ENCODE measurements around the gene AHNAK2. TPM values are rescaled to one million over a fixed set of nuclear protein-coding genes. Genes with fewer than 3 reads are reported as not detected.
"Not testable (repeated sequence)": the region's sequence is repeated elsewhere in the genome, so short reads cannot be mapped to it uniquely, and the experiment has no call there.

AHNAK2 gene
- total RNA-seq, 1 experiment from 2014 or later = 45.0 TPM

DNA sequence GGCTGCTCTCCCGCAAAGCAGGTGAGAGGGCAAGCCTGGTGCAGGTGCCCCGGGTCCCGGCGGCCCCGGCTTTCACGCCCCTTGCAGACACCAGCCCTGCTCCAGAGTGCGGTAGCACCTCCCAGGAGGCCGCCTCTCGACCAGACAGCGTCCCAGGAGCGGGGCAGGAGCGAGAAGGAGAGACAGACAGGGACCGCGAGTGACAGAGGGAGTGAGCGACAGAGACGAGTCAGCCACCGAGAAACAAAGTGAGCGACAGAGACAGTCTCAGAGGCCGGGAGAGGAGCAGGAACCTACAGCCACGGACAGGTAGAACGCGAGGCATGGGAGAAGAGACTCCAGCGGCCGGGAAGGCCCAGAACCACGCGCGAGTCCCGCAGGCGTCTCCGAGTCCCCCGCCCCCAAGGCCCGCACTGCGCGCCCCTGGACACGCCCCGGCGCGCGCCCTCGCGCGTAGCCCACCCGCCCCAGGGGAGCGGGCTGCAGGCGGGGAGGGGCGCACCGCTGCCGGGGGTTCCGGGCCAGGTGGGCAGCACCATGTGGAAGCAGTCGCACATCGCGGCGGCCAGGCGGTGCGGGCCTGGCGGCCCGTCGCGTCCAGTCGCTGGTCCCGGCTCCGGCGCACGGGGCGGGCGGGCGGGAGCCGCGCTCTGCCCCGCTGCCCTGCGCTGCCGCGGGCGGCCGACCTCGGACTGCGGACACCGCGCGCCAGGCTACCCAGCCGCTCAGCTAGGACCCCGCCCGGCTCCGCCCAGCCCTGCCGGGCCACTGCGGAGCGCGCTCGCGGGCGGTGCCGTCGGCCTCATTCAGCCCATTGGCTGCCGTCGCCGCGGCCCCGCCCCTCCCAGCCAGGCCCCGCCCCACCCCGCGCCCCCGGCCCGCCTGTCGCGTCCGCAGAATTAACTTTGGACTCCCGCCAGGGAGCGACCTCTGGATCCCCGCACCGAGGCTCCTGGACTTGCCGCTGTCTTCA is at the start of gene AHNAK2 (continued):
- TF ChIP-seq ELF1 (IDR thresholded peaks at IDR 0.05; ENCODE audit: borderline replicate concordance, low read depth) = no peak
- TF ChIP-seq, protein P1, sequence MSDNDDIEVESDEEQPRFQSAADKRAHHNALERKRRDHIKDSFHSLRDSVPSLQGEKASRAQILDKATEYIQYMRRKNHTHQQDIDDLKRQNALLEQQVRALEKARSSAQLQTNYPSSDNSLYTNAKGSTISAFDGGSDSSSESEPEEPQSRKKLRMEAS (IDR thresholded peaks at IDR 0.05) = no peak
- no peak for TF ChIP-seq EGR1 (IDR thresholded peaks at IDR 0.05; ENCODE audit: low read depth)
- TF ChIP-seq POLR2AphosphoS5 (IDR thresholded peaks at IDR 0.05; ENCODE audit: low read depth, low read length) = peak; percentile 91
- TF ChIP-seq CBX3 (IDR thresholded peaks at IDR 0.05; ENCODE audit: low read depth) = no peak
- TF ChIP-seq CEBPB (IDR thresholded peaks at IDR 0.05; ENCODE audit: low read depth) = no peak
- peak; percentile 29; the same call in 1 of the 2 replicates for TF ChIP-seq ZFX (IDR thresholded peaks at IDR 0.05)
- TF ChIP-seq FOSL1 (IDR thresholded peaks at IDR 0.05; ENCODE audit: low read depth) = no peak

DNA sequence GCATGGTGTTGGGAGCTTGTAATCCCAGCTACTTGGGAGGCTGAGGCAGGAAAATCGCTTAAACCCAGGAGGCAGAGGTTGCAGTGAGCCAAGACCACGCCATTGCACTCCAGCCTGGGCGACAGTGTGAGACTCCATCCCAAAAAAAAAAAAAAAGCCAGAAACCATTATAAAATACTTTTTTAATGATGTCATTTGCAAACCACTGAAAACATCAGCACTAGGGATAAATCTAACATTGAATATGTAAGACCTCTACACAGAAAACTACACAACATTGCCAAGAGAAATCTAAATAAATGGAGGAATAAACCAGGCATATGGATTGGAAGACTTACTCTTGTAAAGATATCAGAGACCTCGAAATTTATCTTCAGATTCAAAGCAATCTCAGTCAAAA is 49.5 kb upstream of the AHNAK2 start:
- H3K4me3 ChIP-seq (replicated peaks in 1 of 2; ENCODE audit: low read depth in 1 of 2, low read length in 2 of 2); H2AFZ ChIP-seq (ENCODE audit: low read depth, low read length, poor library complexity, severe bottlenecking); DNase-seq (ENCODE audit: low read depth, low spot score); H3K79me2 ChIP-seq (ENCODE audit: insufficient read depth, low read length); BruUV-seq (replicated peaks); RAD21 ChIA-PET (ENCODE audit: low non-redundant PET in 1 of 2, low total read pairs in 2 of 2, uncharacterized antibody in 2 of 2, unreplicated experiment in 2 of 2); H4K20me1 ChIP-seq (ENCODE audit: insufficient read depth); intact Hi-C loops (cut with micrococcal nuclease); H3K9me3 ChIP-seq (ENCODE audit: control insufficient read depth in 1 of 2, insufficient read depth in 1 of 2, low read depth in 1 of 2, low read length in 2 of 2); H3K4me2 ChIP-seq (ENCODE audit: low read length); ATAC-seq; H3K27me3 ChIP-seq (ENCODE audit: insufficient read depth, low read length); H3K9ac ChIP-seq (ENCODE audit: low read length); H3K27ac ChIP-seq (ENCODE audit: low read depth, low read length); H3K9me2 ChIP-seq (ENCODE audit: insufficient read depth); CTCF ChIA-PET; H3K36me3 ChIP-seq (ENCODE audit: control insufficient read depth in 1 of 2, insufficient read depth in 2 of 2, low read length in 2 of 2): not testable (repeated sequence)
- POLR2A ChIA-PET = interaction anchor here (1.3 kb wide), 1 partner anchor 54 kb away, joined by 3 read pairs; no protein-coding TSS in a partner anchor
- H3K4me1 ChIP-seq (ENCODE audit: control insufficient read depth in 1 of 2, insufficient read depth in 2 of 2, low read length in 2 of 2) = peaks cover 27 to 48% of the 10 kb centered on the region in 2 experiments

Measured in HCT116 (cell line).